ENCODE results near the gene AADACL2. TPM values are rescaled to one million over a fixed set of nuclear protein-coding genes. Genes with fewer than 3 reads are reported as not detected.

AADACL2 gene
- total RNA-seq, 1 experiment from 2014 or later: not detected

- no peak for DNase-seq
- no peak overlapping the region for H2BK12ac ChIP-seq (ENCODE audit: insufficient read length, low read depth, low read length)
- H2AK5ac ChIP-seq (ENCODE audit: insufficient read length, low read length): no peak overlapping the region
- H3K23ac ChIP-seq (ENCODE audit: insufficient read length, low read depth, low read length): no peak overlapping the region
- H3K4me1 ChIP-seq (ENCODE audit: insufficient read depth, low read length): no peaks in the 10 kb centered on the region; the same call in 1 of the 2 replicates
- no peaks in the 10 kb centered on the region for H3K27me3 ChIP-seq (ENCODE audit: insufficient read depth, low read length)
- H3K27ac Mint-ChIP-seq: no peak overlapping the region
- H3K4ac ChIP-seq (ENCODE audit: low read depth, low read length): no peak overlapping the region
- H3K36me3 Mint-ChIP-seq (ENCODE audit: insufficient read depth in 1 of 3, low read depth in 3 of 3): peaks cover 0 to under 1% (median 0%) of the 10 kb centered on the region in 3 experiments; a peak in 2 of 7 replicates
- no peak overlapping the region for H2AFZ ChIP-seq (ENCODE audit: low read length)
- H3K27ac ChIP-seq (ENCODE audit: insufficient read length, low read depth, low read length): no peak overlapping the region
- H4K5ac ChIP-seq (ENCODE audit: insufficient read length, low read depth, low read length): no peak overlapping the region
- H3K4me3 Mint-ChIP-seq: no peak overlapping the region
- no peak overlapping the region for H3T11ph ChIP-seq (ENCODE audit: low read length)
- H2BK120ac ChIP-seq (ENCODE audit: low read depth, low read length, poor library complexity, severe bottlenecking): no peak overlapping the region
- H3K4me1 Mint-ChIP-seq: peaks cover 3 to 4% of the 10 kb centered on the region in 2 experiments; a peak in 2 of 4 replicates
- peaks cover 0 to 8% of the 10 kb centered on the region in 2 experiments; a peak in 3 of 5 replicates for H3K9me3 Mint-ChIP-seq
- H3K27me3 Mint-ChIP-seq (ENCODE audit: low read depth): no peaks in the 10 kb centered on the region
- H3K79me2 ChIP-seq (ENCODE audit: insufficient read depth, low read length): no peaks in the 10 kb centered on the region
- H3K79me1 ChIP-seq (ENCODE audit: insufficient read depth, low read depth, low read length, poor library complexity, severe bottlenecking): no peaks in the 10 kb centered on the region
- H3K56ac ChIP-seq (ENCODE audit: insufficient read length, low read depth, low read length): no peak overlapping the region
- no peaks in the 10 kb centered on the region for H4K20me1 ChIP-seq (ENCODE audit: control insufficient read depth, insufficient read depth, insufficient read length)
- H2BK15ac ChIP-seq (ENCODE audit: low read depth, low read length): no peak overlapping the region
- H4K91ac ChIP-seq (ENCODE audit: insufficient read length, low read depth, low read length): no peak overlapping the region
- H3K23me2 ChIP-seq (ENCODE audit: insufficient read length, low read depth, low read length, poor library complexity, severe bottlenecking): no peaks in the 10 kb centered on the region
- TF ChIP-seq CTCF (conservative IDR thresholded peaks at IDR 0.05): no peak
- no peak overlapping the region for H2BK5ac ChIP-seq (ENCODE audit: insufficient read length, low read length)
- no peak overlapping the region for H2BK20ac ChIP-seq (ENCODE audit: low read depth, low read length, poor library complexity, severe bottlenecking)
- WGBS (ENCODE audit: extremely low coverage, insufficient read length, low lambda C conversion rate): no CpG with 5 or more reads among the region's 3 CpGs
- H4K8ac ChIP-seq (replicated peaks; ENCODE audit: insufficient read length, low read depth, low read length): no peak overlapping the region
- H3K9me3 ChIP-seq (ENCODE audit: control insufficient read depth, low read depth, low read length): no peaks in the 10 kb centered on the region
- no peak overlapping the region for H3K4me2 ChIP-seq (ENCODE audit: insufficient read depth, insufficient read length, low read length)
- no peak overlapping the region for H3K18ac ChIP-seq (ENCODE audit: insufficient read length, low read depth, low read length)
- no peak overlapping the region for H3K14ac ChIP-seq (ENCODE audit: insufficient read depth, low read length)
- no peak overlapping the region for H3K9ac ChIP-seq (ENCODE audit: extremely low read depth, insufficient read length, low read length)
These were observed 47.5 kb upstream of the AADACL2 start for GRCh38 chr3:151686257-151686656.
